ENCODE results near the gene MYPOP.

Gene MYPOP

GRCh38 chr19:45842198-45842597 is 60.2 kb downstream of the MYPOP start:
- no peak overlapping the region for H3K4me3 ChIP-seq (ENCODE audit: low read depth, low read length)
- in situ Hi-C loops (cut with HindIII; ENCODE audit: low sequenced_read_pairs), result no loop called here
- no peak for DNase-seq (ENCODE audit: low read depth, low spot score)
- TF ChIP-seq CTCF (IDR thresholded peaks at IDR 0.05; ENCODE audit: low read depth, low read length), result no peak

Measured in astrocyte of the spinal cord (primary cell).